K562 (cell line): ENCODE results near the gene RHBDF2. TPM values are rescaled to one million over a fixed set of nuclear protein-coding genes. Genes with fewer than 3 reads are reported as not detected.

ENCODE experiments used
- CEBPG ChIP-seq, 3 experiments: fragments of 200-800 bp in 1 of 3; sonication (Bioruptor generic) in 1 of 3; sonication (generic) in 1 of 3; formaldehyde crosslinking in 1 of 3; IDR thresholded peaks in 2 of 3; conservative IDR thresholded peaks in 1 of 3; 2 replicates each; pipeline versions ENCODE4 v1.6.1 to v1.8.0; 2016 to 2022; ENCODE audit warnings: missing compliant biosample characterization in 2 of 3, missing genetic modification characterization in 2 of 3, mild to moderate bottlenecking in 1 of 3, missing genetic modification reagents in 1 of 3
- E2F6 ChIP-seq, 2 experiments: IDR thresholded peaks; 2 replicates each; pipeline ENCODE4 v1.6.1; 2011; ENCODE audit warnings: borderline replicate concordance in 1 of 2, control low read depth in 1 of 2, low read depth in 1 of 2, low read length in 1 of 2, mild to moderate bottlenecking in 1 of 2, mixed read lengths in 1 of 2, moderate library complexity in 1 of 2; ENCODE audit not compliant: insufficient read depth in 1 of 2, insufficient read length in 1 of 2, poor library complexity in 1 of 2, severe bottlenecking in 1 of 2; ENCODE audit errors: extremely low read depth in 1 of 2
- KDM5B ChIP-seq: fragments of 200-600 bp; sonication (generic); IDR thresholded peaks from 2 replicates; pipeline ENCODE4 v1.6.1; 2012; ENCODE audit warnings: low read depth, mild to moderate bottlenecking, moderate library complexity, low read length, control low read depth, inconsistent platforms; ENCODE audit not compliant: insufficient replicate concordance
- LCOR ChIP-seq: sonication (generic); formaldehyde crosslinking; IDR thresholded peaks from 2 replicates; pipeline ENCODE4 v1.8.0; 2022; ENCODE audit warnings: mild to moderate bottlenecking, missing genetic modification reagents
- MAZ ChIP-seq, 2 experiments: fragments of 450-650 bp in 1 of 2; sonication (generic) in 1 of 2; formaldehyde crosslinking; IDR thresholded peaks in 1 of 2; conservative IDR thresholded peaks in 1 of 2; 2 replicates each; pipeline versions ENCODE4 v1.4.0 to v1.5.0; 2020; ENCODE audit warnings: mild to moderate bottlenecking in 1 of 2, missing genetic modification reagents in 1 of 2
- MIER1 ChIP-seq: fragments of 450-650 bp; IDR thresholded peaks from 2 replicates; pipeline ENCODE4 v1.6.1; 2016; ENCODE audit warnings: antibody characterized with exemption, mild to moderate bottlenecking, low read depth
- MXD1 ChIP-seq: fragments of 250-450 bp; sonication (Bioruptor Pico); IDR thresholded peaks from 2 replicates; pipeline ENCODE4 v1.8.0; 2021; ENCODE audit warnings: borderline replicate concordance, mild to moderate bottlenecking, moderate library complexity; ENCODE audit not compliant: poor library complexity, severe bottlenecking
- NCOA1 ChIP-seq: fragments of 450-650 bp; IDR thresholded peaks from 2 replicates; pipeline ENCODE4 v1.6.1; 2016; ENCODE audit warnings: low read depth
- NFE2 ChIP-seq: IDR thresholded peaks from 2 replicates; pipeline ENCODE4 v1.6.1; 2014; ENCODE audit warnings: antibody characterized with exemption, low read depth
- RCOR1 ChIP-seq, 2 experiments: IDR thresholded peaks; 2 replicates each; pipeline ENCODE4 v1.6.1; 2012; ENCODE audit warnings: low read depth in 2 of 2, low read length in 2 of 2, borderline replicate concordance in 1 of 2, improper control_type of control experiment in 1 of 2
- TGIF2 ChIP-seq: sonication (generic); formaldehyde crosslinking; IDR thresholded peaks from 2 replicates; pipeline ENCODE4 v1.8.1; 2022; ENCODE audit warnings: mild to moderate bottlenecking, missing genetic modification reagents, moderate library complexity
- ZFP1 ChIP-seq: fragments of 450-650 bp; formaldehyde crosslinking; IDR thresholded peaks from 2 replicates; pipeline ENCODE4 v1.4.0; 2020; ENCODE audit warnings: mild to moderate bottlenecking, mixed read lengths
- ZNF316 ChIP-seq: fragments of 450-650 bp; IDR thresholded peaks from 2 replicates; pipeline ENCODE4 v1.6.1; 2016
- ZNF764 ChIP-seq: fragments of 250-450 bp; sonication (Bioruptor Pico); IDR thresholded peaks from 2 replicates; pipeline ENCODE4 v1.4.0; 2020; ENCODE audit warnings: low read depth, mild to moderate bottlenecking, moderate library complexity
- polyA plus RNA-seq, 8 experiments: library from polyadenylated mRNA; depleted of rRNA in 4 of 8; stranded (reverse) in 5 of 8; unstranded in 3 of 8; fragments of >200 nt; fragmentation: Nextera tagmentation in 2 of 8; fragmentation: Illumina TruSeq in 1 of 8; extraction: Ambion mirVana in 2 of 8; extraction: Trizol in 1 of 8; gene quantifications; 2 replicates each; pipeline versions ENCODE4 v1.2.1 to v1.2.3, GENCODE V29; 2011 to 2014; ENCODE audit warnings: inconsistent platforms in 1 of 8, missing spikeins in 1 of 8
- total RNA-seq, 7 experiments: library from RNA; depleted of rRNA in 6 of 7; stranded (reverse); fragments of >200 nt in 6 of 7; fragmentation: Illumina TruSeq in 2 of 7; extraction: Trizol in 2 of 7; gene quantifications; 2 replicates each; pipeline versions ENCODE4 v1.2.1 to v1.2.3, GENCODE V29; 2011 to 2021; ENCODE audit warnings: low replicate concordance in 1 of 7

The RHBDF2 gene
- total and polyA plus RNA-seq, 9 of the 15 experiments (the other 6 are each of a cell fraction or from before 2014, with no cell fraction given), result 0.04 to 2.8 (median 1.1) TPM

GRCh38 chr17:76442341-76443338, 58.6 kb downstream of the RHBDF2 start (continued):
- TF ChIP-seq MIER1 (0 out of 2 replicates have a peak, but pooled peaks have one; percentile 32), CEBPG (CRISPR knock-in tag; IDR thresholded peaks at IDR 0.05) (no peak), CEBPG (tag; conservative IDR thresholded peaks at IDR 0.05 in 1 of 2, IDR thresholded peaks at IDR 0.05 in 1 of 2) (no peak), E2F6 (IDR thresholded peaks at IDR 0.05; ENCODE audit: borderline replicate concordance in 1 of 2, extremely low read depth in 1 of 2, insufficient read depth in 1 of 2, insufficient read length in 1 of 2, low read depth in 1 of 2, low read length in 1 of 2, poor library complexity in 1 of 2, severe bottlenecking in 1 of 2) (peak in 1 of 2 experiments; percentile 28), MXD1 (CRISPR knock-in tag) (no peak), ZFP1 (CRISPR knock-in tag) (no peak), RCOR1 (IDR thresholded peaks at IDR 0.05; ENCODE audit: borderline replicate concordance in 1 of 2, low read depth in 2 of 2, low read length in 2 of 2) (0 out of 4 replicates have a peak, but pooled peaks of 1 of the 2 experiments have one; percentile 5), KDM5B (no peak), TGIF2 (no peak), NCOA1 (no peak; the same call in 1 of the 2 replicates), LCOR (CRISPR knock-in tag) (no peak), MAZ (CRISPR knock-in tag; conservative IDR thresholded peaks at IDR 0.05 in 1 of 2, IDR thresholded peaks at IDR 0.05 in 1 of 2) (no peak), ZNF764 (CRISPR knock-in tag) (no peak), NFE2 (peak; percentile 94), ZNF316 (peak; percentile 96)
